AG04450 (cell line): ENCODE data around the gene KRT222. TPM values are rescaled to one million over a fixed set of nuclear protein-coding genes. Genes with fewer than 3 reads are reported as not detected.

Experiments used
- CTCF ChIA-PET: fragments of 300-600, 350-600 bp; formaldehyde crosslinking; extraction: SDS; loops from one replicate; lab custom pipeline; 2022; ENCODE audit warnings: antibody characterized with exemption, inconsistent platforms; lab: Charles Lee
- POLR2A ChIA-PET: fragments of 350-600 bp; formaldehyde crosslinking; extraction: SDS; loops from one replicate; lab custom pipeline; 2021; ENCODE audit warnings: antibody characterized with exemption, inconsistent platforms; lab: Yijun Ruan, JAX
- DNase-seq: peaks from one replicate; pipeline ENCODE4 v3.0.0-alpha.2; 2011; ENCODE audit warnings: low read depth, low spot score
- H3K27ac ChIP-seq: one replicate; pipeline ENCODE4 v1.5.1; 2012; ENCODE audit warnings: low read depth, low read length, control low read depth
- H3K27me3 ChIP-seq: one replicate; pipeline ENCODE4 v1.6.0; 2012; ENCODE audit warnings: low read length; ENCODE audit not compliant: control insufficient read depth, insufficient read depth
- H3K4me3 ChIP-seq: 2 replicates; pipeline ENCODE4 v1.5.1; 2011; ENCODE audit warnings: mild to moderate bottlenecking, low read depth, low read length, control low read depth
- H3K9me3 ChIP-seq: 2 replicates; pipeline ENCODE4 v1.5.1; 2012; ENCODE audit warnings: low read length; ENCODE audit not compliant: control insufficient read depth, insufficient read depth
- CTCF ChIP-seq: IDR thresholded peaks from 2 replicates; pipeline ENCODE4 v1.5.1; 2011; ENCODE audit warnings: low read depth, low read length, control low read depth, inconsistent platforms
- polyA plus RNA-seq: library from polyadenylated mRNA; depleted of rRNA; stranded (reverse); fragments of >200 nt; gene quantifications from 2 replicates; pipeline ENCODE4 v1.2.3, GENCODE V29; 2011

KRT222 gene
- polyA plus RNA-seq, 1 experiment = not detected

- DNase-seq = no peak
- Histone ChIP-seq H3K4me3 (no peak overlapping the region), H3K27me3 (peaks cover 29% of the 10 kb centered on the region), H3K9me3 (no peaks in the 10 kb centered on the region), H3K27ac (no peak overlapping the region)
- CTCF ChIA-PET = no interaction called here
- POLR2A ChIA-PET = no interaction called here
- no peak for TF ChIP-seq CTCF
Observed at GRCh38 chr17:40695874-40696472, 31.0 kb upstream of the KRT222 start.

GRCh38 chr17:40694584-40694983 is 29.6 kb upstream of the KRT222 start:
- TF ChIP-seq CTCF = no peak
- DNase-seq = no peak
- CTCF ChIA-PET = no interaction called here
- Histone ChIP-seq H3K9me3 (no peaks in the 10 kb centered on the region), H3K4me3 (no peak overlapping the region), H3K27me3 (peaks cover 23% of the 10 kb centered on the region), H3K27ac (no peak overlapping the region)
- POLR2A ChIA-PET = no interaction called here

GRCh38 chr17:40687106-40687505 is 22.1 kb upstream of the KRT222 start:
- Histone ChIP-seq H3K27ac (no peak overlapping the region), H3K4me3 (no peak overlapping the region), H3K27me3 (peaks cover 15% of the 10 kb centered on the region), H3K9me3 (no peaks in the 10 kb centered on the region)
- no peak for TF ChIP-seq CTCF
- ChIA-PET CTCF (no interaction called here), POLR2A (no interaction called here)
- DNase-seq = no peak

- Histone ChIP-seq H3K27me3 (peaks cover 13% of the 10 kb centered on the region), H3K27ac (no peak overlapping the region), H3K4me3 (no peak overlapping the region), H3K9me3 (no peaks in the 10 kb centered on the region)
- POLR2A ChIA-PET = no interaction called here
- TF ChIP-seq CTCF = no peak
- no peak for DNase-seq
- CTCF ChIA-PET = no interaction called here
Observed at GRCh38 chr17:40686192-40686591, 21.2 kb upstream of the KRT222 start.

GRCh38 chr17:40680998-40681397 is 16.0 kb upstream of the KRT222 start:
- DNase-seq = no peak
- H3K9me3 ChIP-seq = no peaks in the 10 kb centered on the region
- CTCF ChIA-PET = interaction anchor here (2.1 kb wide), 1 partner anchor 61 kb away, joined by 5 read pairs; no protein-coding TSS in a partner anchor
- H3K27me3 ChIP-seq = peaks cover 32% of the 10 kb centered on the region
- no peak for TF ChIP-seq CTCF
- H3K27ac ChIP-seq = no peak overlapping the region
- no peak overlapping the region for H3K4me3 ChIP-seq
- POLR2A ChIA-PET = no interaction called here
